Vagina (tissue), 2 donors: Measurements from ENCODE around the gene NPAS1. TPM values are rescaled to one million over a fixed set of nuclear protein-coding genes. Genes with fewer than 3 reads are reported as not detected.

Source experiments
- DNase-seq, 2 donors: peaks; one replicate each; pipeline ENCODE4 v3.0.0-alpha.2; 2017; ENCODE audit errors: extremely low spot score in 2 of 2
- H3K27ac ChIP-seq: fragments of 200-600 bp; sonication (generic); one replicate; pipeline ENCODE4 v1.5.1; 2019
- H3K27me3 ChIP-seq: fragments of 200-600 bp; sonication (generic); one replicate; pipeline ENCODE4 v1.5.1; 2019
- H3K36me3 ChIP-seq, 2 donors: fragments of 200-600 bp; sonication (generic); one replicate each; pipeline ENCODE4 v1.5.1; 2017 to 2019
- H3K4me1 ChIP-seq: fragments of 200-600 bp; sonication (generic); one replicate; pipeline ENCODE4 v1.5.1; 2019
- H3K4me3 ChIP-seq, 2 donors: fragments of 200-600 bp; sonication (generic); 1 replicate in 1 of 2; 2 replicates in 1 of 2; pipeline ENCODE4 v1.5.1; 2016 to 2019
- H3K9me3 ChIP-seq: fragments of 200-600 bp; sonication (generic); one replicate; pipeline ENCODE4 v1.5.1; 2019
- CTCF ChIP-seq, 3 experiments: fragments of 450-650 bp in 2 of 3; fragments of 200-600 bp in 1 of 3; sonication (generic) in 1 of 3; IDR thresholded peaks; one replicate each; pipeline ENCODE4 v1.5.1; 2017 to 2019; ENCODE audit warnings: antibody characterized with exemption in 3 of 3, mild to moderate bottlenecking in 2 of 3, moderate library complexity in 2 of 3
- POLR2A ChIP-seq, 2 donors: fragments of 450-650 bp; IDR thresholded peaks; one replicate each; pipeline ENCODE4 v1.6.1; 2017; ENCODE audit warnings: antibody characterized with exemption in 2 of 2, mild to moderate bottlenecking in 2 of 2, moderate library complexity in 2 of 2
- POLR2AphosphoS5 ChIP-seq, 2 donors: sonication (generic); formaldehyde crosslinking; IDR thresholded peaks; one replicate each; pipeline ENCODE4 v1.9.0; 2017; ENCODE audit warnings: antibody characterized with exemption in 2 of 2, mild to moderate bottlenecking in 2 of 2, low read depth in 1 of 2; ENCODE audit not compliant: insufficient read depth in 1 of 2
- intact Hi-C: fragments of 100-400 bp; cut with DNase I; formaldehyde crosslinking; loops from one replicate; pipeline ENCODE4 v1.15.1; 2023
- total RNA-seq: library from RNA; depleted of rRNA; stranded (reverse); fragments of >200 nt; gene quantifications from one replicate; pipeline ENCODE4 v1.2.3, GENCODE V29; 2016

NPAS1 gene
- total RNA-seq, 1 donor from 2014 or later, result 0.49 TPM

DNA sequence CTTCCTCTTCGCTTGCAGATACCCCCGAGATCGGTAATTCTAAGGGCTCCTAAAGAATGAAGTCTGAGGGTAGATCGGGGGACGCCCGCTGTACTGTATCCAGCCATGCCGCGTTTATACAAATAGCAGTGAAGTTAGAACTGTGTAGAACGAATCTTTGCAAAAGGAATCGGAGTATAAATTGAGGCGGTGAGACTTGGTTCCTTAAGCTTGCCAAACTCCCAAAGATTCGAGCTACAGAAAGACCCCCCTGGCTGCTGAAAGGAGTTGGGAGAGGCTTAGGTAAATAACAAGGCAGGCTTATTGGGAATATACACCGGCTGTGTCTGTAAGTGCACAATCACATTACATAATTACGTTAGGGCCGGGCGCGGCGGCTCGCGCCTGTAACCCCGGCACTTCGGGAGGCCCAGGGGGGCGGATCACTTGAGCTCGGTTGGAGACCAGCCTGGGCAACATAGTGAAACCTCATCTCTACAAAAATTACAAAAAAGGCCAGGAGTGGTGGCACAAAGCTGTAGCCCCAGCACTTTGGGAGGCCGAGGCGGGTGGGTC, 16.5 kb downstream of the NPAS1 start:
- H3K27me3 ChIP-seq, result no peaks in the 10 kb centered on the region
- H3K4me1 ChIP-seq, result peaks cover 17% of the 10 kb centered on the region
- peak overlapping the region; percentile 67 for H3K27ac ChIP-seq
- peak overlapping the region; percentile 44 to 56 for H3K4me3 ChIP-seq
- DNase-seq, result no peak
- intact Hi-C loops, result no loop called here
- H3K9me3 ChIP-seq, result no peaks in the 10 kb centered on the region
- H3K36me3 ChIP-seq, result no peaks in the 10 kb centered on the region
- TF ChIP-seq POLR2AphosphoS5 (IDR thresholded peaks at IDR 0.05; ENCODE audit: insufficient read depth in 1 of 2, low read depth in 1 of 2) (peak in 1 of 2 donors; percentile 10), POLR2A (IDR thresholded peaks at IDR 0.05) (no peak), CTCF (IDR thresholded peaks at IDR 0.05) (peak in 1 of 3 experiments; percentile 5)

DNA sequence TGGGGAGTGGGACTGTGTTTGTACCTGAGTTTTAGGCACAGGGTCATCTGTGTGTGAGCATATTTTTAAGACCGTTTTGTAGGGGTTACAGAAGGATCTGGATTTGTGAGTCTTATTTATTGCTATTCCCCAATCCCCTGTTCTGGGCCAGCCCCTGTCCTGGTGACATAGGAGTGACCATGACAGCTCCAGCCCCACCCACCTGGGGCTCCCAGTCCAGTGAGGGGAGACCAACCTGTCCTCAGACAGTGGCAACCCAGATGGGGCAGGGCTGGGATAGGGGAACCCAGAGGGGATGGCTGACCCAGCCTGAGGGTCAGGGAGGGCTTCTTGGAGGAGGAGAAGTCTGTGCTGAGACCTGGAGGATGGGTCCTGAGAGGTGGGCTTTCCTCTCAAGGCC, 18.1 kb downstream of the NPAS1 start:
- Histone ChIP-seq H3K27me3 (no peaks in the 10 kb centered on the region), H3K9me3 (no peaks in the 10 kb centered on the region), H3K4me1 (peaks cover 17% of the 10 kb centered on the region), H3K27ac (no peak overlapping the region), H3K36me3 (no peaks in the 10 kb centered on the region), H3K4me3 (no peak overlapping the region)
- intact Hi-C loops, result no loop called here
- DNase-seq, result no peak
- no peak for TF ChIP-seq CTCF (IDR thresholded peaks at IDR 0.05)
- no peak for TF ChIP-seq POLR2AphosphoS5 (IDR thresholded peaks at IDR 0.05; ENCODE audit: insufficient read depth in 1 of 2, low read depth in 1 of 2)
- no peak for TF ChIP-seq POLR2A (IDR thresholded peaks at IDR 0.05)

GRCh38 chr19:47039239-47039874, 19.7 kb downstream of the NPAS1 start:
- Histone ChIP-seq H3K9me3 (no peaks in the 10 kb centered on the region), H3K27ac (no peak overlapping the region), H3K27me3 (no peaks in the 10 kb centered on the region), H3K4me1 (peaks cover 17% of the 10 kb centered on the region), H3K4me3 (no peak overlapping the region), H3K36me3 (no peaks in the 10 kb centered on the region)
- DNase-seq, result no peak
- intact Hi-C loops, result no loop called here
- TF ChIP-seq POLR2A (IDR thresholded peaks at IDR 0.05), result no peak
- TF ChIP-seq CTCF (IDR thresholded peaks at IDR 0.05), result no peak
- no peak for TF ChIP-seq POLR2AphosphoS5 (IDR thresholded peaks at IDR 0.05; ENCODE audit: insufficient read depth in 1 of 2, low read depth in 1 of 2)

DNA sequence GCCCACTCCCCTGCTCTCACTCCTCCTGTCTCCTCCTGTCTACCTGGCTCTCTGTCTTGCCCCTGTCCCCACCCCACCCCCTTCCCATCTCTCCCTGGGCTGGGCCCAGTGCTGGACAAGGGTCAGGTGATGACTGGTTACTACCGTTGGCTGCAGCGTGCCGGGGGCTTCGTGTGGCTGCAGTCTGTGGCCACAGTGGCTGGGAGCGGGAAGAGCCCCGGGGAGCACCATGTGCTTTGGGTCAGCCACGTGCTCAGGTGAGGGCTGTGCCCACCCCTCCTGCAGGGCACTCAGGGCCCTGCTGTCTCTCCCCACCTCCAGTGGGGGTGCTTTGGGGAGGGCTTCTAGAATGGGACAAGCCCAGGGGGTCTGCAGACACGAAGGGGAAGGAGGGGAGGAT, 21.2 kb downstream of the NPAS1 start:
- DNase-seq, result no peak
- Histone ChIP-seq H3K27ac (no peak overlapping the region), H3K4me3 (no peak overlapping the region), H3K4me1 (peaks cover 9% of the 10 kb centered on the region), H3K36me3 (no peaks in the 10 kb centered on the region), H3K27me3 (no peaks in the 10 kb centered on the region), H3K9me3 (no peaks in the 10 kb centered on the region)
- TF ChIP-seq POLR2A (IDR thresholded peaks at IDR 0.05) (no peak), CTCF (IDR thresholded peaks at IDR 0.05) (no peak), POLR2AphosphoS5 (IDR thresholded peaks at IDR 0.05; ENCODE audit: insufficient read depth in 1 of 2, low read depth in 1 of 2) (no peak)
- intact Hi-C loops, result no loop called here
